HEK293T (cell line): ENCODE results near the gene COL28A1.

Experiments
- CTCF ChIA-PET: fragments of 350-600 bp; formaldehyde crosslinking; extraction: SDS; loops from one replicate; lab custom pipeline; 2021; ENCODE audit warnings: antibody characterized with exemption, inconsistent platforms; lab: Yijun Ruan, JAX
- POLR2A ChIA-PET: fragments of 350-600 bp; formaldehyde crosslinking; extraction: SDS; loops from one replicate; lab custom pipeline; 2020; ENCODE audit warnings: antibody characterized with exemption, inconsistent platforms; lab: Yijun Ruan, JAX
- DNase-seq: peaks from one replicate; pipeline ENCODE4 v3.0.0; 2012; ENCODE audit warnings: mixed read lengths; ENCODE audit errors: extremely low spot score
- ARNT ChIP-seq: fragments of 450-650 bp; IDR thresholded peaks from 2 replicates; pipeline ENCODE4 v1.6.1; 2017; ENCODE audit warnings: mild to moderate bottlenecking
- BHLHE40 ChIP-seq: fragments of 450-650 bp; IDR thresholded peaks from 2 replicates; pipeline ENCODE4 v1.6.1; 2016; ENCODE audit warnings: mild to moderate bottlenecking, moderate library complexity, borderline replicate concordance
- CTBP1 ChIP-seq: fragments of 450-650 bp; IDR thresholded peaks from 2 replicates; pipeline ENCODE4 v1.6.1; 2016; ENCODE audit warnings: borderline replicate concordance
- ELF4 ChIP-seq: fragments of 450-650 bp; IDR thresholded peaks from 2 replicates; pipeline ENCODE4 v1.6.1; 2017; ENCODE audit warnings: antibody characterized with exemption
- FOXA1 ChIP-seq: fragments of 450-650 bp; IDR thresholded peaks from 2 replicates; pipeline ENCODE4 v1.6.1; 2016; ENCODE audit warnings: mild to moderate bottlenecking
- FOXK2 ChIP-seq: fragments of 450-650 bp; IDR thresholded peaks from 2 replicates; pipeline ENCODE4 v1.6.1; 2016; ENCODE audit warnings: mild to moderate bottlenecking
- FOXM1 ChIP-seq: fragments of 450-650 bp; IDR thresholded peaks from 2 replicates; pipeline ENCODE4 v1.6.1; 2017; ENCODE audit warnings: mild to moderate bottlenecking, borderline replicate concordance
- HDGF ChIP-seq: fragments of 450-650 bp; IDR thresholded peaks from 2 replicates; pipeline ENCODE4 v1.6.1; 2017; ENCODE audit warnings: antibody characterized with exemption, borderline replicate concordance
- L3MBTL2 ChIP-seq: fragments of 450-650 bp; conservative IDR thresholded peaks from 2 replicates; pipeline ENCODE4 v1.6.1; 2016; ENCODE audit warnings: mild to moderate bottlenecking
- LEF1 ChIP-seq: fragments of 450-650 bp; IDR thresholded peaks from 2 replicates; pipeline ENCODE4 v1.6.1; 2017; ENCODE audit warnings: mild to moderate bottlenecking, borderline replicate concordance
- NFRKB ChIP-seq: fragments of 450-650 bp; IDR thresholded peaks from 2 replicates; pipeline ENCODE4 v1.6.1; 2016; ENCODE audit warnings: mild to moderate bottlenecking, moderate library complexity
- PKNOX1 ChIP-seq: fragments of 450-650 bp; IDR thresholded peaks from 2 replicates; pipeline ENCODE4 v1.6.1; 2016
- SP1 ChIP-seq: fragments of 450-650 bp; IDR thresholded peaks from 2 replicates; pipeline ENCODE4 v1.6.1; 2017
- SUZ12 ChIP-seq: fragments of 450-650 bp; IDR thresholded peaks from 2 replicates; pipeline ENCODE4 v1.6.1; 2016; ENCODE audit warnings: mild to moderate bottlenecking
- TARDBP ChIP-seq: fragments of 450-650 bp; IDR thresholded peaks from 2 replicates; pipeline ENCODE4 v1.6.1; 2016
- ZNF384 ChIP-seq: fragments of 450-650 bp; IDR thresholded peaks from 2 replicates; pipeline ENCODE4 v1.6.1; 2016

COL28A1 gene

GRCh38 chr7:7354674-7355073 lies 181.0 kb downstream of the COL28A1 start:
- CTCF ChIA-PET, result no interaction called here
- no peak for DNase-seq
- POLR2A ChIA-PET, result no interaction called here
- TF ChIP-seq CTBP1 (no peak), SUZ12 (no peak), FOXM1 (no peak), HDGF (no peak), ARNT (no peak), SP1 (no peak), BHLHE40 (no peak), PKNOX1 (no peak), FOXA1 (no peak), ZNF384 (no peak), LEF1 (no peak), L3MBTL2 (no peak), ELF4 (no peak), NFRKB (no peak), TARDBP (no peak), FOXK2 (no peak)

GRCh38 chr7:7352845-7353244 lies 182.8 kb downstream of the COL28A1 start:
- TF ChIP-seq NFRKB (no peak), LEF1 (no peak), FOXK2 (no peak), TARDBP (no peak), SUZ12 (no peak), HDGF (no peak), BHLHE40 (no peak), FOXM1 (no peak), FOXA1 (no peak), L3MBTL2 (no peak), ZNF384 (no peak), PKNOX1 (no peak), ARNT (no peak), SP1 (no peak), CTBP1 (no peak), ELF4 (no peak)
- ChIA-PET POLR2A (no interaction called here), CTCF (no interaction called here)
- no peak for DNase-seq

GRCh38 chr7:7351832-7352231 lies 183.8 kb downstream of the COL28A1 start:
- TF ChIP-seq CTBP1 (no peak), FOXM1 (no peak), TARDBP (no peak), NFRKB (no peak), PKNOX1 (no peak), ELF4 (no peak), ZNF384 (no peak), L3MBTL2 (no peak), FOXA1 (no peak), SUZ12 (no peak), HDGF (no peak), FOXK2 (no peak), BHLHE40 (no peak), LEF1 (no peak), SP1 (no peak), ARNT (no peak)
- CTCF ChIA-PET, result no interaction called here
- POLR2A ChIA-PET, result no interaction called here
- no peak for DNase-seq

- ChIA-PET POLR2A (no interaction called here), CTCF (no interaction called here)
- no peak for TF ChIP-seq TARDBP
- no peak for TF ChIP-seq SUZ12
- no peak for TF ChIP-seq FOXK2
- no peak for TF ChIP-seq PKNOX1
- no peak for TF ChIP-seq HDGF
- no peak for TF ChIP-seq ELF4
- no peak for TF ChIP-seq SP1
- no peak for TF ChIP-seq CTBP1
- no peak for TF ChIP-seq L3MBTL2
- TF ChIP-seq LEF1, result no peak
- TF ChIP-seq ARNT, result no peak
- TF ChIP-seq NFRKB, result no peak
- no peak for TF ChIP-seq FOXA1
- no peak for TF ChIP-seq BHLHE40
- no peak for TF ChIP-seq FOXM1
- no peak for TF ChIP-seq ZNF384
- DNase-seq, result no peak
Observed at GRCh38 chr7:7351156-7351555, 184.5 kb downstream of the COL28A1 start.

- DNase-seq, result no peak
- ChIA-PET CTCF (no interaction called here), POLR2A (no interaction called here)
- TF ChIP-seq CTBP1 (no peak), NFRKB (no peak), ELF4 (no peak), BHLHE40 (no peak), FOXA1 (no peak), L3MBTL2 (no peak), SUZ12 (no peak), PKNOX1 (no peak), FOXK2 (no peak)
Observed at GRCh38 chr7:7349156-7349555, 186.5 kb downstream of the COL28A1 start.
